AG10803 (cell line): ENCODE results near the gene EIF1.
A peak's percentile ranks its signal among the peaks of the same experiment; 100 is the strongest.
"Not testable (repeated sequence)": the region's sequence is repeated elsewhere in the genome, so short reads cannot be mapped to it uniquely, and the experiment has no call there.

Experiments
- DNase-seq: peaks from one replicate; pipeline ENCODE4 v3.0.0; 2010; ENCODE audit warnings: low read depth
- H3K4me3 ChIP-seq: 2 replicates; pipeline ENCODE4 v1.5.1; 2011; ENCODE audit warnings: mild to moderate bottlenecking, low read length, control low read depth
- CTCF ChIP-seq: conservative IDR thresholded peaks from 2 replicates; pipeline ENCODE4 v1.5.1; 2011; ENCODE audit warnings: mild to moderate bottlenecking, low read length, control low read depth, inconsistent platforms

Gene EIF1

GRCh38 chr17:41664587-41665565, 23.8 kb upstream of the EIF1 start:
- TF ChIP-seq CTCF, result no peak
- H3K4me3 ChIP-seq, result peak overlapping the region; percentile 63; the same call in 1 of the 2 replicates

GRCh38 chr17:41665566-41666236, 23.0 kb upstream of the EIF1 start:
- DNase-seq, result peak; percentile 72
- peak overlapping the region; percentile 63 for H3K4me3 ChIP-seq
- TF ChIP-seq CTCF, result peak; percentile 58

More at GRCh38 chr17:41664587-41665565, 23.8 kb upstream of the EIF1 start:
- DNase-seq, result no peak

GRCh38 chr17:41666237-41666641, 22.4 kb upstream of the EIF1 start:
- TF ChIP-seq CTCF, result no peak
- DNase-seq, result peak; percentile 45
- H3K4me3 ChIP-seq, result peak overlapping the region; percentile 42

GRCh38 chr17:41666708-41667279, 21.9 kb upstream of the EIF1 start:
- DNase-seq, result peak; percentile 52
- TF ChIP-seq CTCF, result peak; percentile 87
- H3K4me3 ChIP-seq, result peak overlapping the region; percentile 59

- no peak for DNase-seq
- no peak for TF ChIP-seq CTCF
- no peak overlapping the region for H3K4me3 ChIP-seq
Measured at GRCh38 chr17:41667280-41668041, 21.2 kb upstream of the EIF1 start.

- H3K4me3 ChIP-seq, result no peak overlapping the region
- no peak for TF ChIP-seq CTCF
- no peak for DNase-seq
Measured at GRCh38 chr17:41672153-41672552, 16.5 kb upstream of the EIF1 start.

- H3K4me3 ChIP-seq, result not testable (repeated sequence)
Measured at GRCh38 chr17:41675157-41676057, 13.3 kb upstream of the EIF1 start.

More at GRCh38 chr17:41675157-41676057, 13.3 kb upstream of the EIF1 start:
- not testable (repeated sequence) for DNase-seq
